OCI-LY7 (cell line): ENCODE results near the gene C2CD4A.

Experiments
- EZH2phosphoT487 ChIP-seq: fragments of 200-600 bp; sonication (generic); IDR thresholded peaks from 2 replicates; pipeline ENCODE4 v1.6.1; 2018; ENCODE audit warnings: low read depth, borderline replicate concordance, mild to moderate bottlenecking, mixed run types, antibody characterized with exemption, low read length, moderate library complexity, mixed read lengths
- TF ChIP-seq, protein P1 (sequence below): fragments of 200-600 bp; sonication (generic); conservative IDR thresholded peaks from 2 replicates; pipeline ENCODE4 v1.5.1; 2014; ENCODE audit warnings: mild to moderate bottlenecking, antibody characterized with exemption, low read length, moderate library complexity, mixed read lengths

- TF ChIP-seq, protein P1, sequence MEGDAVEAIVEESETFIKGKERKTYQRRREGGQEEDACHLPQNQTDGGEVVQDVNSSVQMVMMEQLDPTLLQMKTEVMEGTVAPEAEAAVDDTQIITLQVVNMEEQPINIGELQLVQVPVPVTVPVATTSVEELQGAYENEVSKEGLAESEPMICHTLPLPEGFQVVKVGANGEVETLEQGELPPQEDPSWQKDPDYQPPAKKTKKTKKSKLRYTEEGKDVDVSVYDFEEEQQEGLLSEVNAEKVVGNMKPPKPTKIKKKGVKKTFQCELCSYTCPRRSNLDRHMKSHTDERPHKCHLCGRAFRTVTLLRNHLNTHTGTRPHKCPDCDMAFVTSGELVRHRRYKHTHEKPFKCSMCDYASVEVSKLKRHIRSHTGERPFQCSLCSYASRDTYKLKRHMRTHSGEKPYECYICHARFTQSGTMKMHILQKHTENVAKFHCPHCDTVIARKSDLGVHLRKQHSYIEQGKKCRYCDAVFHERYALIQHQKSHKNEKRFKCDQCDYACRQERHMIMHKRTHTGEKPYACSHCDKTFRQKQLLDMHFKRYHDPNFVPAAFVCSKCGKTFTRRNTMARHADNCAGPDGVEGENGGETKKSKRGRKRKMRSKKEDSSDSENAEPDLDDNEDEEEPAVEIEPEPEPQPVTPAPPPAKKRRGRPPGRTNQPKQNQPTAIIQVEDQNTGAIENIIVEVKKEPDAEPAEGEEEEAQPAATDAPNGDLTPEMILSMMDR, result no peak
- no peak for TF ChIP-seq EZH2phosphoT487
Observed at GRCh38 chr15:62119874-62120273, 53.1 kb downstream of the C2CD4A start.
